ENCODE results near the gene CA10.

CA10 gene

GRCh38 chr17:51820766-51821165, 337.7 kb downstream of the CA10 start:
- in situ Hi-C loops (cut with MboI; ENCODE audit: low sequenced_read_pairs): no loop called here

GRCh38 chr17:51820252-51820651, 338.3 kb downstream of the CA10 start:
- in situ Hi-C loops (cut with MboI; ENCODE audit: low sequenced_read_pairs): no loop called here

GRCh38 chr17:51819341-51820219, 338.9 kb downstream of the CA10 start:
- in situ Hi-C loops (cut with MboI; ENCODE audit: low sequenced_read_pairs): no loop called here

- in situ Hi-C loops (cut with MboI; ENCODE audit: low sequenced_read_pairs): no loop called here
Observed at GRCh38 chr17:51818777-51819176, 339.7 kb downstream of the CA10 start.

GRCh38 chr17:51817955-51818354, 340.6 kb downstream of the CA10 start:
- in situ Hi-C loops (cut with MboI; ENCODE audit: low sequenced_read_pairs): no loop called here

- in situ Hi-C loops (cut with MboI; ENCODE audit: low sequenced_read_pairs): no loop called here
Observed at GRCh38 chr17:51817117-51817516, 341.4 kb downstream of the CA10 start.

GRCh38 chr17:51815097-51815496, 343.4 kb downstream of the CA10 start:
- in situ Hi-C loops (cut with MboI; ENCODE audit: low sequenced_read_pairs): no loop called here

- in situ Hi-C loops (cut with MboI; ENCODE audit: low sequenced_read_pairs): no loop called here
Observed at GRCh38 chr17:51814521-51814920, 344.0 kb downstream of the CA10 start.

- in situ Hi-C loops (cut with MboI; ENCODE audit: low sequenced_read_pairs): no loop called here
Observed at GRCh38 chr17:51813784-51814174, 344.7 kb downstream of the CA10 start.

- in situ Hi-C loops (cut with MboI; ENCODE audit: low sequenced_read_pairs): no loop called here
Observed at GRCh38 chr17:51813140-51813783, 345.3 kb downstream of the CA10 start.

- in situ Hi-C loops (cut with MboI; ENCODE audit: low sequenced_read_pairs): no loop called here
Observed at GRCh38 chr17:51807460-51807859, 351.1 kb downstream of the CA10 start.

GRCh38 chr17:51805765-51806164, 352.7 kb downstream of the CA10 start:
- in situ Hi-C loops (cut with MboI; ENCODE audit: low sequenced_read_pairs): no loop called here

- in situ Hi-C loops (cut with MboI; ENCODE audit: low sequenced_read_pairs): no loop called here
Observed at GRCh38 chr17:51805185-51805584, 353.3 kb downstream of the CA10 start.

- in situ Hi-C loops (cut with MboI; ENCODE audit: low sequenced_read_pairs): no loop called here
Observed at GRCh38 chr17:51803161-51803560, 355.4 kb downstream of the CA10 start.

GRCh38 chr17:51802544-51802943, 356.0 kb downstream of the CA10 start:
- in situ Hi-C loops (cut with MboI; ENCODE audit: low sequenced_read_pairs): no loop called here

GRCh38 chr17:51801626-51802025, 356.9 kb downstream of the CA10 start:
- in situ Hi-C loops (cut with MboI; ENCODE audit: low sequenced_read_pairs): no loop called here

- in situ Hi-C loops (cut with MboI; ENCODE audit: low sequenced_read_pairs): no loop called here
Observed at GRCh38 chr17:51799981-51800380, 358.5 kb downstream of the CA10 start.

GRCh38 chr17:51799240-51799639, 359.3 kb downstream of the CA10 start:
- in situ Hi-C loops (cut with MboI; ENCODE audit: low sequenced_read_pairs): no loop called here

GRCh38 chr17:51797150-51797549, 361.4 kb downstream of the CA10 start:
- in situ Hi-C loops (cut with MboI; ENCODE audit: low sequenced_read_pairs): no loop called here

- in situ Hi-C loops (cut with MboI; ENCODE audit: low sequenced_read_pairs): no loop called here
Observed at GRCh38 chr17:51796026-51796425, 362.5 kb downstream of the CA10 start.

- in situ Hi-C loops (cut with MboI; ENCODE audit: low sequenced_read_pairs): no loop called here
Observed at GRCh38 chr17:51795401-51795800, 363.1 kb downstream of the CA10 start.

- in situ Hi-C loops (cut with MboI; ENCODE audit: low sequenced_read_pairs): no loop called here
Observed at GRCh38 chr17:51794466-51794865, 364.0 kb downstream of the CA10 start.

All from HL-60/S4 (cell line).